GM18517 (cell line): Measurements from ENCODE around the gene CD59.
"Not testable (repeated sequence)": the region's sequence is repeated elsewhere in the genome, so short reads cannot be mapped to it uniquely, and the experiment has no call there.

Experiments
- ATAC-seq: cut with Tn5 transposase; IDR thresholded peaks from one replicate; pipeline ENCODE4 v1.9.1; 2021; ENCODE audit warnings: mild to moderate bottlenecking, moderate library complexity; ENCODE audit not compliant: unreplicated experiment

The CD59 gene

DNA sequence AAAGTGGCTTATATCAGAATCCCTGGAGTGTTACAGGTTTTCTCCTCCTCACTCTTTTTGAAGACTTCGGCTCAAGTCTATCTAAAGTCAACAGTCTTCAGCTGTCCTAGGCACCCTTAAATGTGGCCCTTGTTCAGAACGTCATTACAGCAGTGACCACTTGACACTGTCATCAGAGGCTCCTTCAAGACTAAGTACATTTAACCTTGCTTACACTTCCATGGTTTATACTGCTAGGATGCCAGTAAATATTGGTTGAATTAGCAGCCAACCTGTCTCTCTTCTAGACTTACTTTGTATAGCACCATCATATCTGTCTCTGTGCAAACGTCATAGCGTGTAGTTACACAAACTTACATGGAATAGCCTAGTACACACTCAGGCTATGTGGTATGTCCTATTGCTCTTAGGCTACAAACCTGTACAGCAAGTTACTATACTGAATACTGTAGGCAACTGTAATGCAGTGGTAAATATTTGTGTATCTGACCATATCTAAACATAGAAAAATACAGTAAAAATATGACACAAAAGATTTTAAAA lies 22.3 kb downstream of the CD59 start:
- no peak for ATAC-seq

DNA sequence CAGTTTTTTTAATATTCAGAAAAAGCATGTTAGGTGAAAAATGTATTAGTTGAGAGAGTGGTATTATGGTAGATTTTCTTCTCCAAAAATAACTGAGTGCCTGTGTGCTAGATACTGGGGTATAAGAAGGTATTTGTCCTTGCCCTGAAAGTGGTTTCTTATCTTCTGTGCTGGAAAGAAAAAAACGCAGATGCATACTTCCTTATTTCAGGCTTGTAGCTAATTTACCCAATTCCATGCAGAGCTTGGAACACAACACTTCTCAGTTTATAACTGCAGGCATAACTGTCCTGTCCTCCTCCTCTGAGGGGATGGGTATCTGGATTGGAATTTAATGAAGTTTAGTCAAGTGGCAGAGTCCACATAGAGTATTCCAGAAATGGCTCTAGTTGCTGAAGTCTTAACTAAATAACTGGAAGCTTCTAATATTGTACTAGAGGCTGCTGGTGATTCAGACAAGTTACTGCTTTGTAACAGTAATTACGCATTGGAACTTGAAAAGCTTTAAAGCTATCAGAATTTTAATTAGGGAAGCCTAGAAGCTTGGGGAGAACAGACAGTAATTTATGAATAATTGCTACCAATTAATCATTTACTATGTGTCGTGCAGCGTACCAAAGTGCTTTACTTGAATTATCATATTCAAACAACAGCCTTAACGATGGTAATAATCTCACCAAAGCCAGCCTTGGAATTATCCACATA lies 22.9 kb downstream of the CD59 start:
- no peak for ATAC-seq

DNA sequence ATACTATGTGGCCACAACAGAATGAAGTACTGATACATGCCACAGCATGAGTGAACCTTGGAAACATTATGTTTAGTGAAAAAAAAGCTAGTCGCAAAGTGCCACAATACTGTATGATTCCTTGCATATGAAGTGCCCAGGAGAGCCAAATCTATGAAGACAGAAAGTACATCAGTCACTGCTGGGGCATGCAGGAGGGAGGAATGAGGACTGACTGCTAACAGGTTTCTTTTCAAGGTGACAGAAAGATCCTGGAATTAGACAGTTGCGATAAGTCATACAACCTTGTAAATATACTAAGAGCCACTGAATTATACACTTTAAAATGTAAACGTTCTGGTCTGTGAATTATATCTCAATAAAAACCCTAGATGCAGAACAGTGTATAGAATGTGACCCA lies 23.8 kb downstream of the CD59 start:
- no peak for ATAC-seq

DNA sequence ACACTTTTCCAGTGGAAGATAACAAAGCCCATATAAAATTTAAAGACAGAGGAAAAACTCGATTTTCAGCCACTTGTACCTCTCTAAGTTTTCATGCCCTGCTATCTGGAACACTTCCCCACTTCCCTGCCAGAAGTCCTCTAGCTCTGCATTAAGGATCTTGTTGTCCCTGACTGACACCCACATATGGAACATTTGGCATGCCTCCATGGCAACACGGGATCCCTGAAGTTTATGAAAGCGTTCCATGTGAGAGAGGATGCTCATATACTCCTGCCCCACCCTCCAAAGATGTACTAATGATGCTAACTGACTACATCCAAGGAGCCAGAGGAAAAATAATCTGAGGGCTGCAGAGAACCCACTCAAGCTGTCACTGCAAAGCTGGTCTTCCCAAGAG lies 26.8 kb downstream of the CD59 start:
- no peak for ATAC-seq

DNA sequence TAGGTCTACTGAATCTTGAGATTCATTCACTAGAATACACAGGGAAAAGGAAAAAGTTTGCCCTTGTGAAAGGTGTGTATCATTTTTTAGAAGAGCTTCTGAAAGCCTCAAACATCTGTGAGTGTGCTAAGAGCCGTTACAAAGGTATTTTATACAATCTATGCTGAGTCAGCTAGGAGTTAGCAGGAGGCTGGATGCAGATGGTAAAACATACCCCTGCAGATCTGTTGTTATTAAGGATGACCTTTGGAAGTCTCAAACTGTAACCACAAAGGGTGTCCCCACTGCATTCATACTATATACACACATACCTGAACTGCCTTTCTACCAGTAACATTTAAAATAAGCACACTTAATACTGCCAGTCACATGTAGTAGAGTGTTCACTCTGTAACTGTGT lies 27.2 kb downstream of the CD59 start:
- ATAC-seq, result no peak

DNA sequence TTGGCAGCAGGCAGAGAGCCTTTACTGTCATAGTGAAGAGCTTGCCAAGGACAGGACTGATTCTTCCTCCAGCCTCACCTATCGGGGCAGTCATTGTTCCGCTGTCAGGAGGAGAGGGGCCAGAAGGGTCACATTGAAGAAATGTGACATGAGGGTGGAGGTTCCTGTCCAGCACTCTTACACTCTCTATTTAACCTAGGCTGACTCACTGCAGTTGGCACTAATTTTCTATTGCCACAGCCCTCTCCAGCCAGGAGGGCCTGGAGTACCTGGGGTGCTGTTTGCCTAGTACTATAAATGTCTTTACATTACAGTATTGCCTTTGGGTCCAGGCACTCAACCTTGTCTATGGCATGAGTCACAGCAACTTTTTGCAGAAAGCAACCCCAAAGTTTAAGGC lies 28.4 kb downstream of the CD59 start:
- ATAC-seq, result not testable (repeated sequence)

DNA sequence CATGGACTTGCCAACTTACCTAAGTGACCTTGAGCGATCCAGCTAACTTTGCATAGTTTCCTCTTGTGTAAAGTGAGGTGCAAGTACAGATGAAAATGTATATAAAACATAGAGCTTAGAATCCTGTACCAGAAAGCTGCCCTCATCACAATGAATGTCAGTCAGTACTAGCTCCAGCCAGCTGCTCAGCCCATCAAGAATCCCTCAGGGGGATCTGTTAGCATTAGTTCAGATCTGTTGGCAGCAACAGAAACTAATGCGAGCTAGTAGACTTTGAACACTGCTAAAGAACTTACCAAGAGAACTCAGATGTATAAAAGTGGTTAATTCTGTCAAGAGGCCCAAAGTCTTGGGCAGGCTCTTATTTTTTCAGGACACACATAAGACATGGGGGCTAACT lies 29.3 kb downstream of the CD59 start:
- ATAC-seq, result no peak

DNA sequence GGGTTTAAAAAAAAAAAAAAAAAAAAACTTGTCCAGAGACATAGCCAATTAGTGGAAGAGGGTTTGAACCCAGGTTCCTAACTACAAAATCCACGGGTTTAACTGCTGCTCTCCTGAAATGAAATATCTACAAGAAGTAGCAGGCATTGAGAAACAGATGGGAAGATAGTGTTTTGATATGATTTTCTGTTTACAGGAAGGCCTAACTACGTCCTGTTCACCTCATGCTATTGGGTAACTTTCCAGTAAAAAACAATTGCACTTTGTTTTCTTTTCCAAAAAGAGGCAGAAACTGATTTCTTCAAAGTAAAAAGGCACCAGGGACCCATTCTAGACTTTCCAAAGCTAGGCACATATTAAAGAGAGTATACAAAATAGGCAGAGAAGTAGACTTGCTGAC lies 29.7 kb downstream of the CD59 start:
- no peak for ATAC-seq

DNA sequence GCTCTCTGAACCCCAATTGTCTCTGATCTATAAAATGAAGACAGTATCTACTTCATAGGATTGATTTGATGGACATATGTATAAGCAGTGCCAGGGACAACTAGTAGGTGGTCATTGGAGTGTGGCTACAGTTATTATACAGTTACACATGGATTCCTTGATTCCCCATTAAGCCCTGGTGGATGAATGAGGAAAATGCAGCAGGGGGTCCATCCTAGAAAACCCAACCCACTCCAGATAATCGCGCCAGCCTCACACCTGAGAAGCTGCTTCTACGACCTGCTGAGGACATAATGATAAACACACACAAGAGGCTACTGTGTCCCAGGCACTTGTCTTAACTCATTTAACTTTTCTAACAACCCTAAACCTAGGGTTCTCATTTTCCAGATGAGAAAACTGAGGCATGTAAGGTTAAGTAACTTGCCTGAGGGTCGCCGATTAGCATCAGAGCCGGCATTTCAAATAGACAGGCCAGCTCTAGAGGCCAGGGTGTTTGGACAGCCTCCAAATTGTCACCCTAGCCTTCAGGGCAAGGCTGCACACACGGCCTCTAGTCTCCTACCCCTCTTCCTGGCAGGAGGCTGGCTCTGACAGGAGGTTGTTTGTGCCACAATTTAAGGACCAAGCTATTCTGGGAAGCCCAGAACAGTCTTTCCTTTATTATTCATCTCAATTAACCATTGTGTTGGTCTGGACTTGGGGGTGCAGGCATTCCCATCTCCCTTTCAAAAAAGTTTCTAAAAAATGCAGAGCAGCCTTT lies 31.8 kb downstream of the CD59 start:
- no peak for ATAC-seq

DNA sequence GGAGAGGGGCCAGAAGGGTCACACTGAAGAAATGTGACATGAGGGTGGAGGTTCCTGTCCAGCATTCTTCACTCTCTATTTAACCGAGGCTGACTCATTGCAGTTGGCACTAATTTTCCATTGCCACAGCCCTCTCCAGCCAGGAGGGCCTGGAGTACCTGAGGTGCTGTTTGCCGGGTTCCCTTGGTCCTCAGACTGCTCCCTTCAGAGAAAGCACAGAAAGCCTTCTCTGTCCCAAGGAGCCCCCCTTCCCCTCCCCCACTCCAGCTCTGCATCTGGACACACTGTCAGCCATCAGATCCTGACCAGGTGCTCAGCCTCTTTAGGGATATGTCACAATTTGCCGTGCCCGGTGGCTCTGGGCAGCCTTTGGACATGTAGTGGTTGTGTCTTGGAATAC lies 32.4 kb downstream of the CD59 start:
- no peak for ATAC-seq

DNA sequence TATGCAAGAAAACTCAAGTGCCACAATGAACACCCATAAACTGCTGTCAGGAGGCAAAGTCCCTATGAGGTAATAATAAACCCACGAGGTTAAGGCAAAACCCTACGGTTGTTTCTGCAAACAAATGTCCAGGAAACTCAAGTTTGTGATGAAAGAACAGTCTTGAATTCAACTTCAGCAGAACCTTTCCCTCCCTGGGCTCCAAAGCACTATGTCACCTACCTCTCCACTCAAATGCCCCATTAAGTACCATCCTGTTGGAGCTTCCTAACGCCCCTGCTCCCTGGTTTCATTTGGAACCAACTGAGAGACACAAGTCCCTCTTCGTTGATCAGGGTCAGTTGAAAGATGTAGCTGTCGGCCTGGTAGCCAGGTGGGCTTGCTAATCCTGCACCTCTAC lies 33.0 kb downstream of the CD59 start:
- no peak for ATAC-seq

DNA sequence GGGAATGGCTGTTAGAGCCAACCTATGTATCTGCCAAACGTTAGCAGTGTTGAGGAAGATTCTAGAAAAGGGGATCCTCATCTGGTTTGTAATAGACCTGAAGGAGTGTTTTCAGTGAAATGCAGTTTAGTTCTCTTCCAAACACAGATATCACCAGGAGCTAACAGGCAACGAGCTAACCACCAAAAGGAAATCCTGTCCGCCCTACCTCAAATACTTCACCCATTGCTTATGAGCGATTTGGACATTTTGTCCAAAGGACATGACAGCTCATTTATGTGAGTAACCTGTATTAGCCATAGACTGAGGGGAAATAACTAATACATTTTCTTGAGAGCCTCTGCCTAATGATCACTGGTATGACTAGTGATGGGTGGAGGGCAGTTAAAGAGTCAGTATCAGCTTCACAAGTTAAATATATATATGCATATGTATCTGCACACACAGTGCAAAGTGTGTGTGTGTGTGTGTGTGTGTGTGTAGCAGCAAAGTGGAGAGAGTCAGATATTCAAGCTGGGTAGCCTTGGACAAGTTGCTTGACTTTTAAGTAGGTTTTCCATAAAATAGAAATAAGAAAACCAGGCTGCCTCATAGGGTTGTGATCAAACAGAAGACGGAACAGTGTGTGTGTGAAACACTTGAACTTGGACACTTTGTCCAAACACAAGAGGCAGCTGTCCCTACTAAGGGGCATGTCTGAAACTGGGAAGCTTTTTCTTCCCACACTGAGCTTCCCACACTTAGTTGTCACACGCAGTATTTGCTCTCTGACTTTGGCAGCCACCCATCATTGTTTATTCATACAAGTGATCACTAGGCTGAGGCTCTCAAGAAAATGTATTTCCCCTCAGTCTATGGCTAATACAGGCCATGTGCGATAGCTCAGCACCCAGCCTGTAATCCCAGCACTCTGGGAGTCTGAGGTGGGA lies 34.7 kb downstream of the CD59 start:
- ATAC-seq, result no peak

DNA sequence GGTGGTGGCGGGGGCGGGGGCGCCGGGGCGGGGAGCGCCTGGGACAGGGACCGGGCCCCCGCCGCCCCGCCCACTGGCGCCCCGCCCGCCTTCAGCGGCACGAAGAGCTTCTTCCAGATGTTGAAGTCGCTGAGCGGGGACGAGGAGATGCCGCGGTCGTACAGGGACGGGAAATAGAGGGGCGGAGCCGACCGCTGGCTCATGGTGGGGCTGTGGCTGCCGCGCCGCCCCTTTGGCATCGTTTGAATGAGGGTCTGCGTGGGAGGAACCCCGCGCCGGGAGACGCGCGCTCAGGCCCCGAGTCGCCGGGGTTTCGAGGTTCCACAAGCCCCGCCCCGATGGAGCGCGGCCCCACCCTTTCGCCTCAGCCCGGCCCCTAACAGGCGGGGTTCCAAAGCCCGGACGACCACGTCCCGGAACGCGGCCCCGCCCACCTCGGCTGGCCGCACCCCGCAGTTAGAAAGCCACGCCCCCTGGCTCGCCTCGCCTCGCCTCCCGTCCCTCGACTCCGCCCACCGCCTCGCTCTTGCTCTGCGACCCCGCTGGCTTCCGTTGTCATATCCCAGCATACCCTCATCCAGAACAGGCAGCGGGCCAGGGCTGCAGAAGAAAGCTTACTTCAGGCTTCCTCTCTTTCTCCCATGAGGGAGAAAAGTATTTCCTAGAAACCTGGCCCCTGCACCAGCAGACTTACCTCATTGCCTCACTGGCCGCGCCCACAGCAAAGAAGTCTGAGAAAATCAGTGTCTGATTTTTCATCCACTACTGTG lies 35.5 kb downstream of the CD59 start, which contains the start of gene C11orf91:
Gene C11orf91 (minus strand): TSS at position 325 of the 770 bp plus-strand sequence. CDS start 86 bp downstream, at position 239.
- ATAC-seq, result peak; percentile 76

DNA sequence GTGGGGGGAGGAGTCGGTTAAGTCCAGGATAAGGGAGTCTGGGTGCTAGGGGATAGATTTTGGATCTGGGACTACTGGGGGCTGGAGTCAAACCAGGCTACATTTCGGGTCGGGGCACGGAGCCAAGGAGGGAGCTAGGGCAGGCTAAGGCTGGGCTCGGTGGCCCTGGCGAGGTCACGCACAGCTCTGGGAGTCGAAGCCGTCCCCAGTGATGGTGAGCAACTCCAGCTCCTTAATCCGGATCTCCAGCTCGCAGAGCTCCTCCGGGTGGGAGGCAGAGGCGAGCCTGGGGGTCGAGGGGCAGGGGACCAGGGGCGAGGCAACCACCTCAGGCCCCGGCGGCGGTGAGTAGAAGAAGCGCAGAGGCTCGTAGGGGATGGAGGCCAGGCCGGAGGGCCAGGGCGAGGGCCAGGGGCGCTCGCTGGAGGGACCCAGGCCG lies 36.1 kb downstream of the CD59 start:
- no peak for ATAC-seq

DNA sequence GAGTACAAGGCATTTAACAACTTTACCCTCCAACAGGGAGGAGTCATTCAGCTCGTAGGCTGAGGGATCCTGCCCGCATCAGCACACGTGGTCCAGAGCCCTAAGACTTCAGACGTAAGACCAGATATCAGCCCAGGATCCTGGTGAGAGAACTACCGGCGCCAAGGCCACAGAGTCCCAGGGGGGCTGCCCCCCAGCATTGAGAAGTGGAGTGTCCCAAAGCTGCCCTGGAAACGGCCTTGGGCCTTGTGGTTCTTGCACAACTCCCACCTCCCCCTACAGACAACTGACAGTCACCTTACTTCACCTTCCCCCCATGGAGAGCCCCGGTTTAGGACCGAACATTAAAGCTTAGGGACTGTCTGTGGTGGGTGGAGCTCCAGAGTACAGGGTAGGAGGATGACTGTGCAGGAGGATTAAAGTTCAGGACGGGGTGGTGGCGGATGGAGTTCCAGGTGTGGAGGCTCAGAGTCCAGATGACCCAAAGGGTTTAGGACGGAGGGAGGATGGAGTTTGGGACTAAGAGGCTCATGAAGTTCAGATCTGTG lies 36.6 kb downstream of the CD59 start:
- ATAC-seq, result no peak

DNA sequence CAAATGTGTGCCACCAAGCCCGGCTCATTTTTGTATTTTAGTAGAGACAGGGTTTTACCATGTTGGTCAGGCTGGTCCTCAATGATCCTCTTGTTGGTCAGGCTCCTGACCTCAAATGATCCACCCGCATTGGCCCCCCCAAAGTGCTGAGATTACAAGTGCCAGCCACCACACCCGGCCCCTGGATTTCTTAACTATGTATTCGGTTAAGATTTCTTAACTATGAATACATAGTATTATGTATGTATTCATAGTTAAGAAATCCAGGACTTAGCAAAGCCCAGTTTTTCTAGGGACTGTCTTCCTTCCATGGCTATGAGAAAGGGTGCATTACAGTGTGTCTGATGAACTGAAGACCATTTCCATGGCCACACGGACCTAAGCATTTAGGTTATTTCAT lies 37.3 kb downstream of the CD59 start:
- ATAC-seq, result no peak

DNA sequence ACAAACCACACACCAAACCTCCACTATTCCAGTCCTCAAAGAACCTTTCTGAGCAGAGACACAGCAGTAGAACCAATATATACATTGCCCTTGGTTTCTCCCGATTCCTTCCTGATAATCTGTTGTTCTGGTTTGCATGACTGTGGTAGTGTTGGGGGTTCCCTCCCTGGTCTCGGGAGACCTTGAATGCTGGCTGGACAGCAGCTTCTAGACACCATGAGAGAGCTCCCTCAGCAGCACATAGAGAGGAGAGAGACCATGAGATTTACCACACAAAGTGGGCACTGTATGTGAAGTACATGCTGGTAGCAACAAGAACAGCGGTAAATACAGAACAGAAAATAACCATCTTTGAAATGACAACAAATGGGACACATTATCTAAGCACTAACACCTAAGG lies 38.2 kb downstream of the CD59 start:
- ATAC-seq, result no peak

DNA sequence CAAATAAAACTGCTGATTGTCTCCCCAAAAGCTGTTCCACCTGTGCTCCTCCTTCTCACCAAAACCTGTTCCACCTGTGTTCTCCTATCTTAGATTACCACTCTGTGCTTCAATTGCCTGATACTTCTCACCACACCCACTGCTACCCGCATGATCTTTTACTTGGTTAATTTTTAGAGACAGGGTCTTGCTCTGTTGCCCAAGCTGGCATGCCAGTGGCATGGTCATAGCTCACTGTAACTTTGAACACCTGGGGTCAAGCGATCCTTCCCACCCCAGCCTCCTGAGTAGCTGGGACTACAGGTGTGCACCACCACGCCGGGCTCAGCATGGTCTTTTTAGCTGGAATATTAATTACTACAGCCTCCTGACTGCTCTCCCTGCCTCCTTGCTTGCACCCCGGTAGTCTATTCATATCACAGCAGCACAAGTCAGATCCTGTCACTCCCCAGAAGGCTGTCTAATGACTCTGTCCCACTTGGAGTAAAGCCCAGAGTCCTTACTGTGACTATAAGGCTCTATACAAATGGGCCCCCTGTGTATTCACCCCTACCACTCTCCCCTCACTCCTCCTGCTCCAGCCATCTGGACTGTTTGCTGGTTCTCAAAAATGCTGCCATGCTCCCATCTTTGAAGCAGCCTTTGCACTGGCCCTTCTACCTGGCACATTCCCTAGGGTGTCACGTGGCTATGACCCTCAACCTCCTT lies 39.1 kb downstream of the CD59 start:
- no peak for ATAC-seq

DNA sequence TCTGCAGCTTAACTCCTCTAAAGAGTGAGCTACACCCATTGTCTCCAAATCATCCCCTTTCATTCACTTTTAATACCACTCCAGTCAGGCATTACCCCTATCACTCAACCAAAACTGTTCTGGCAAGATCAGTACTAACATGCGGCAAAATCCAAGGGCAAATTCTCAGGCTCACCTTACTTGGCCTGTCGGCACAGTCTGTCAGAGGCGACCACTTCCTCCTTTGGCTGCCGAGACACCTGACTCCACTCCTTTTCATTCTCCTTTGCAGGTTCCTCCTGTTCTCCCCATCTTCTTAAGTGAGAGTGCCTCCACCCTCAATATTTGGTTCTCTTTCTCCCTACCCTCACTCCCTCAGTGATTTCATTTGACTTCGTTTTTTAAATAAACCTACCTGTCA lies 39.8 kb downstream of the CD59 start:
- ATAC-seq, result no peak
